ENCODE results near the gene CALD1.

The CALD1 gene

GRCh38 chr7:134761266-134761665 is 18.2 kb upstream of the CALD1 start:
- DNase-seq (ENCODE audit: low spot score), result no peak

GRCh38 chr7:134763960-134764359 is 15.5 kb upstream of the CALD1 start:
- DNase-seq (ENCODE audit: low spot score), result no peak

DNA sequence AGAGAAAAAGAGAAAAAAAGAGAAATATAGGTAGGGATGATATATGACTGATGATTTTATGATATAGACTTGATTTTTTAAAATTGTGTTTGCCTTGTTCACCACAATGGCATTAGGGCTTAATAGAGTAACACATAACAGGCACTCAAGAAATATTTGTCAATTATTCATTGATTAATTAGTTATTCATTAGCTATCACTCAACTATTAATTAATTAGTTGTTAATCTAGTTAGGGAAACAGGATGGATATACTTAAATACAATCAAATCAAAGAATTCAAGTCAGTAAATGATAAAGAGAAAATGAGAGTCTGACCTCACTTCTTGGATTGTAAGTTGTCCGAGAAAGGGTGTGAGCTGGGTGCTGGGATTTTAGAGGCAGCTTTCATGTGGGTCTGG is 15.1 kb upstream of the CALD1 start:
- DNase-seq (ENCODE audit: low spot score), result no peak

DNA sequence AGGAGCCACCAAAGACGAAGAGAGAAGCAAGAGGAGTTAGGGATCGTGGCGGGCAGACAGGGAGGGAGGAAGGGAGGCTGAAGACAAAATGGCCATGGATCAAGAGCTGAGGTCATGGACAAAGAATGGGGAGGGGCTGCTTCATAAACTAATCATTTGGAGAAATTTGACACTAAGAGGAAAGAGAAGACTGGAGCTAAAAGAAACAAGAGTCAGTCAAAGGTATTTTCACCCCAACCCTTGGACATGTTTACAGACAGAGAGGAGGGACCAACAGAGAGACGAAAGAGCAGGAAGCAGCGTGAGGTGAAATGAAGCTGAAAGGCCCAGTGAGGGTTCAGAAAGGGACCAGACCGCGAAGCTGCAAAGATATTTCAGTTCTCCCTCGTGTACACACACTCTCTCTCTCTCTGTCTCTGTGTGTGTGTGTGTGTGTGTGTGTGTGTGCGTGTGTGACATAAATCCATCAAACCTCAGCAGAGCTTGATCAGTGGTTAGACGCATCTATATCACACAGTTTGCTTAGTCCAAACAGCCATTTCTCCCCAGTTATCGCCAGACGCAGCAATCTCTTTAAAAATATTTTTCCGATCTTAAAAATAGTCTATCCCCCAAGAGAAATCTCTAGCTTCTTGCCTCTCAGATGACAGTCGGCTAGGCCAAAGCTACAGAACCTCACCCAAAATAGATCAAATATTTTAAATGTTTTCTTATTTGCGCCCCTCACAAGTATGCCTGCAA is 12.5 kb upstream of the CALD1 start:
- no peak for DNase-seq (ENCODE audit: low spot score)

DNA sequence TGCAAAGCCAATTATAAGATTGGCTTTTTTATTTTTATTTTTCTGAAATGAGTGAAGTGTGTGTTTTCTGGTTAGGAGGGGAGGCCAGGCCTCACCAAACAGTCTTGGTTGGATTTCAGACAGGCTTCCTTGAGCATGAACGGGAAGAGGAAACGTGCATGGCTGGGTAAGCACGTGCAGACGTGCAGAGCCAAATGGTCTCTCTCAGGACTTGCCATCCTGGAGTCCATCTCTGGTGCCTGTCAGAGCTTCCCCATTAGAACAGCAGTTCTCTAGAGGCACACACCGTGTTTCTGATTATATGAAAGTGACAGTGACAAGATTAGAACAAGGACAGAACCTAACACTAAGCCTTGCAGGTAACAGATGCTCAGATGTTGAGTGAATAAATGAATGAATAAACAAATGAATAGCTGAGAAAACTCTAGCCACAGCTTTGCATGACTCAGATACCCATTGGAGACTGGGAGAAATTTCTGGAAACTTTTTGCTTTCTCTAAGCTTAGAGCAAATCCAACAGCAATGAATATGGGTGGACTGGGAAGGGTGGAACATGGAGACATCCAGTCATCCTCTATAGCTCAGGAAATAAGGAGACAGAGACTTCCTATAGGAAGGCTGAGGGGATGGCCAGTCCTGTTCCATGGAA is 11.8 kb upstream of the CALD1 start:
- no peak for DNase-seq (ENCODE audit: low spot score)

DNA sequence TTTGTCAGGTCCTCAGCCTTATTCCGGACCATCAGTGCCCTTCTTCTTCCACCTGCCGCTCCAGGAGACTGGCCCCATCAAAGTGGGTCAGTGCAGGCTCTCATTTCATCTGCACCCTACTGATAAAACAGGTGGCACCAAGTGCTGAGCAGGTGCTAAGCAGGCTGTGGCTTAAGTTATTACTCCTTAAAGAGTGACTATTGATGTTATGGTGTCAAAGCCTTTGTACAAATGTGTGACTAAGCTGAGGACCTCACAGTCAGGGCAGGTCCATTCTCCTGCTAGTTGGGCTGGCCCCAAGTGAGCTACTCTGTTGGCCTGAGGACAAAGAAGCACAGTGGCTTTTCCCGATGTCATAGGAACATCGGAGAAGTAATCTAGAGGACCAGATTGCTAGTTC is 11.2 kb upstream of the CALD1 start:
- no peak for DNase-seq (ENCODE audit: low spot score)

DNA sequence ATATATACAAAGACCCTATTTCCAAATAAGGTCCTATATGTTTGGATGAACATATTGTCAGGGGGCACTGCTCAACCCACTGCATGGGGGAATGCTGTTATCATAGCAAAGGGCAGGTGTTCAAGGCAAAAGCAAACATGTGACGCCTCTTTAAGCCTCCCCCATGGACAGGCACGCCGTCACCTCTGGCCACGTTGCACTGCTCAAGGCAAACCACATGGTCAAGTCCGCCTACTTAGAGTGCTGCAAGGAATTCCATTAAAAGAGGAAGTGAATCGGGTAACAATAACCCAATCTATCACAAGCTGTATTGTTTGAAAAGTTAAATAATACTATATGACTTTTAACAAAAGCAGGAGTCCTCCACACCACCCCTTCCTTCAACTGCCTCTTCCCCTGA is 8.8 kb upstream of the CALD1 start:
- DNase-seq (ENCODE audit: low spot score), result no peak

DNA sequence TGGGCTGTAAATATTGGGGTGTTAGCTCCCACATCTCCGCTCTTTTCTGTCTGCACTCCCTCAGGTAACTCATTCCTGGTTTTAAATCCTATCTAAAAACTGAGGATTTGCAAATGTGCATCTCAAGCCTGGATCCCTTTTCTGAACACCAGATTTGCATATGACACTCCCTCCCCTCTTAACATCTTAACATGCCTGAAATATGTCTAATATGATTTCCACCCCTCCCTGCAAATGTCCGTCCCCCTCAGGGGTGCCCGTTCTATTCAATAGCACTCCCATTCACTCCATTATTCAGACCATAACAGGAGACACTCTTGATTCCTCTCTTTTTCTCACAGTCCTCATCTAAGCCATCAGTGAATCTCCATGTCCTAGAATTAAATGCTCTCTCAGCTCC is 8.3 kb upstream of the CALD1 start:
- no peak for DNase-seq (ENCODE audit: low spot score)

DNA sequence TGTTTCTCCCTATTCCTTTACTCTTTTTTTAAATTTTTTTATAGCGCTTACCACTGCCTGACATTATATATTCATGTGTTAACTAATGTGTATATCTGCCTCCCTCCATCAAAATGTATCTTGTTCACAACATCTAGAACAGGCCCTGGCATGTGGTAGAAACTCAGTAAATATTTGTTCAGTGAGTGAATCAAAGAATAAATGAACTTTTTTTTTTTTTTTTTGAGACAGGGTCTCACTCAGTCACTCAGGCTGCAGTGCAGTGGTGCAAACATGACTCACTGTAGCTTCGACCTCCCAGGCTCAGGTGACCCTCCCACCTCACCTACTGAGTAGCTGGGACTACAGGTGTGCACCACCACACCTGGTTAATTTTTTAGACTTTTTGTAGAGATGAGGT is 7.5 kb upstream of the CALD1 start:
- no peak for DNase-seq (ENCODE audit: low spot score)

DNA sequence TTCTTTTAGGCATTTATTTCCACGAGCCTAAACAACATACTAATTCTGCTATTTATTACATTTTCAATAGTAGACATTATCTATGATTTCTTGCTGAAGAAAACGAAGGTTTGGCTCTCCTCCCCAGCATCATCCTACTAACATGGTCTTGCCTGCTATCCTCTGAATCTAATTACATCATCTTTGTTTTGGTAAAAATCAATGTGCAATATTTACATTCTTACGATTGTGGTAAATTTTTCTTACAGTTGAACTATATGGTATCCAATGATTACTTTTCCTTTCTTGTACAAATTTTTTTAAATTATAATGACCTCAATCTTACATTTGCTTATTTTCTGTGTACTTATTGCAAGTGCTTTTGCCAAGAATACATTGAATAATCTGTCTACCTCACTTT is 7.0 kb upstream of the CALD1 start:
- DNase-seq (ENCODE audit: low spot score), result no peak

DNA sequence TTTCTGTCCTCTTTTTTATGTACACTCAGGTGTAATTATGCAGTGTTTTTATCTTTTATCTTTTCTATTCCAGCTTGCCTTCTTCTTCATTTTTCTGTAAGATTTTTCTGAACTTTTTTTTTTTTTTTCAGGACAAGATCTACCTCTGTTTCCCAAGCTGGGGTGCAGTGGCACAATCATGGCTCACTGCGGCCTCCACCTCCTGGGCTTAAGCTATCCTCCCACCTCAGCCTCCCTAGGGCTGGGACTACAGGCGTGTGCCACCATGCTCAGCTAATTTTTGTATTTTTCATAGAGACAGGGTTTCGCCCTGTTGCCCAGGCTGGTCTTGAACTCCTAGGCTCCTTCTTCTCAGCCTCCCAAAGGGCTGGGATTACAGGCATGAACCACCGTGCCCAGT is 6.3 kb upstream of the CALD1 start:
- no peak for DNase-seq (ENCODE audit: low spot score)

DNA sequence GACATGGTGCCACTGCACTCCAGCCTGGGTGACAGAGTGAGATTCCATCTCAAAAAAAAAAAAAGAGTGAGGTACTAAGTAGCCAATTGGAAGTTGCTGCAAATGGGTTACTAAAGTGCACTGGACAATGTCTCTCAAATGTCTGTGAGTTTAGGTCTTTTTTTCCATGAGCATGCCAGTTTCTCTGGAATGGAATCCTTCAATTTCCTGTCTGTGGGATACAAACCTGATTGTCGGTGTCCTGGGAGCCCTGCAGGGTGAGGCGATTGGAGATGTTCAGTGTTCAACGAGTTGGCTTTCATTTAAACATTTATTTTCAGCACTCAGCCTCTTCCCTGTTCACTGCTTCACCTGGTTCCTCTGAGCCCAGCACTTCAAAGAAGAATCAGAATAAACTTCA is 5.3 kb upstream of the CALD1 start:
- DNase-seq (ENCODE audit: low spot score), result no peak

DNA sequence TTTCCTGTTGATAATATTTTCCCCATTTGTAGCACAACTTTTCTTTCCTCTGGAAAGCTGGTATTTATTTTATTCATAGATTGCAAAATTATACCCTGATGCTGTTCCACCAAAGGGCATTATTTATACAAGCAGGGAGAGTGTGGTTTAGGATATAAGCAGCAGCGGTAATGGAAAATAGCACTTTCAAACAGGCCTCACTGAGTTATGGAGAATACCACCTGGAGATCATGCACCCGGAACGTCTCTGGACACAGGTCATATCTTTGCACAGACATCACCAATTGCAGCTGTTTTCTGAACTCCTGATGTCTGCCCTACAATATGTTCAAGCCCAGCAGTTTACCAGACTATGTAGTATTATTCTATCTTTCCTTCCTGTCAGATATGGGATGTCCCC is 2.0 kb upstream of the CALD1 start:
- no peak for DNase-seq (ENCODE audit: low spot score)

DNA sequence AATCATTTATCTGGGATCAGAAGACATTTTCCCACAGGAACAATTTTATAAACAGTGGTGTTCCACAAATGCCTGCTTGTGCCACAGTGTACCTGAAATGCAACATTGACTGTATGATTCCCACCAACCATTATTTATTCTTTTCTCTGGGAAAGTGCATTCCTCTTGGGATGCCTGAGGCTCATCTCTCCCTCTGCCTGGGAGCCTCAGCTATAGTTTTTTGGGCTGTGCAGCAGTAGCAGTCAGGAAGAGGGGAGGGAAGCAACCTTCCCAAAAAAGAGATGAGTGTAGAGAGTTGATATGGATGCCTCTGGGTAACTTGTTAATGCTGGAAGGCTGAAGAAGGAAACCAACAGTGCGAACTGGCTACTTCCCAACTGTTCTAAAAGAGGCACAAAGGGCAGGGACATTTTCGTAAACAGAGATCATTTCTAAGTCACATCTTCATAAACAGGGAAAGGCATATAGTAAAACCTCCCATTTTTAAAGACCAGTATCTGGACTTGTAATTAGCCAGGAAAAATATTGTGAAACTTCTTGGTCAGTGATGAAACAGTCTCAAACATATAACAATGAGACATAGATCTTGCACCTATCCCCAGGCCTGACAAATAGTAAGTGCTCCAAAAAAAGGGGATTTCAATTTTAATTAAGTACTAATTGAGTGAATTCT is 1.4 kb upstream of the CALD1 start:
- DNase-seq (ENCODE audit: low spot score), result no peak

DNA sequence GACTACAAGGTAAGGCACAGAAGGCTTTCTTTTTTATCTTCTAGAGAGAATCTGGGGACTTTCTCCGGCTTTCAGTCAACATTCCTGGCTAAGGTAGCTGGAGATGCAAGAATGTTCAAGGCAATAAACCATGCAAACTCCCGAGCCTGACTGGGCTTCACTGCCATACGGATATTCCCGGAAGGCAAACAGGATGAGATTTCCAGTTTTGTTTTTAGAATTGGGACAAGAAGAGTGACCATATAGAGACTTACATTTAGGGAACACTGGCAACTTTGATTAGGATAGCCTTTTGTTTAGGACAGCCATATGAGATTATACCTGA is 269 bp downstream of the CALD1 start:
- DNase-seq (ENCODE audit: low spot score), result no peak

DNA sequence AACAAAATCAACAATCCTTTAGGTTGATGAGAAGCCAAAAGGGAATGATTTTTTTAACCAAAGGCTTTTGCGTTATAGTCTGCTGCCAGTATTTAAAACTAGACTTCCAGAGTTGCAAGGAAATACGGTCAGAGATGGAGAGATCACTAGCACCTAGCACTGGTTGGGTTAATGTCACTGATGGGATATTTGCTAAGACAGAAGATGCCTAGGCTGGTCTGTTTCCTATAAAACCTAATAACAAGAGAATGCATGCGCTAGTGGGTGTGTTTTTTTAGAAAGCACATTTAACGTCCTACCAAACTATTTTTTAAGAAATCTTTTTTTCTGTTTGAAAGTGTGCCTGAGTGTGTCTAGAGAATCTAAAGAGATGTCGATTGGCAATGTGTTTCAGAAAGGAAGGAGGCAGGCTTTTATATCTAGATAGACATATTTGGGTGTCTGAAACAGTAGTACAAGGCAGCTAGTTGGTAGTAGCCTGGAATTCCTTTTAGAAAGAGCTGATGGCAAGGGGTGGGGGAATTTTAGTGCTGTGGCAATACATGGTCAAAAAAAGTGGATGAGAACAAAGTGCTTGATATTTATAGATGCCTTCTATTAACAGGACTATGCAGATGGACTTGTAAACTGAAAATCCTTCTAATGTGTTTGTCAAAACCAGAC is 863 bp downstream of the CALD1 start:
- no peak for DNase-seq (ENCODE audit: low spot score)

- DNase-seq (ENCODE audit: low spot score), result no peak
Measured at GRCh38 chr7:134781171-134781570, 1.7 kb downstream of the CALD1 start.

DNA sequence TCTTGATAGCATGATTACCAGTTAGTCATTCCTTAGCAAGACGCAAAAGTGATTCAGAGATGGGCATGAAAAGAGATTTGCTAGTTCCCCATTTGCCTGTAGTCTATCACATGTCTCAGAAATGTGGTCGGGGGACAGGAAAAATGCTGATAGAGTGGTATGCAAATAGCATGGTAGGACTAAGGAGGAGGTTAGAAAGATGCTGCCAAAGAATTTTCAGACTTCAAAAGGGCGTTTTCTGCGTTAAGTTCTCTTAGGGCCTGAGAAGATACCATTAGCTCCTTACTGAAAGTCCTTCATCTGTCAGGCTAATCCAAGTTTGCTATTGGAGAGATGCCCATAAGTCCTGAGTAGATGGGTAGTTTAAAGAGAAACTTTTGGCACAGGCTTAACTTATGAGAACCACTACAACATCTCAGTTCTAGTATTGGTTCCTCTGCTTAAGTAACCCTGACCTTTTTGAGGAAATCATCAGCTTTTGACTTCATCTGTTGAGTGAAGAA is 2.7 kb downstream of the CALD1 start:
- DNase-seq (ENCODE audit: low spot score), result no peak

GRCh38 chr7:134783294-134784069 is 4.0 kb downstream of the CALD1 start:
- DNase-seq (ENCODE audit: low spot score), result no peak

- DNase-seq (ENCODE audit: low spot score), result no peak
Measured at GRCh38 chr7:134784251-134785049, 5.0 kb downstream of the CALD1 start.

- DNase-seq (ENCODE audit: low spot score), result no peak
Measured at GRCh38 chr7:134785842-134786241, 6.4 kb downstream of the CALD1 start.

All from putamen (tissue), 1 donor.